IMR-90 (cell line): ENCODE measurements around the gene SLAMF1. TPM values are rescaled to one million over a fixed set of nuclear protein-coding genes. Genes with fewer than 3 reads are reported as not detected.

Experiments used
- ATAC-seq: fragments of 200-7000 bp; cut with Tn5 transposase; 2 replicates; pipeline ENCODE4 v1.9.1; 2020; ENCODE audit warnings: low read depth, mild to moderate bottlenecking, moderate library complexity
- BruUV-seq: library from RNA; stranded (reverse); fragments of 400-500 nt; replicated peaks from 2 replicates; lab custom pipeline; 2021; lab: Mats Ljungman, UMichigan
- CTCF ChIA-PET: fragments of 300-600 bp; formaldehyde crosslinking; extraction: SDS; loops from one replicate; lab custom pipeline; 2021; ENCODE audit warnings: antibody characterized with exemption; lab: Yijun Ruan, JAX
- POLR2A ChIA-PET: fragments of 300-600 bp; sonication (Branson Sonifier 250); formaldehyde crosslinking; loops from one replicate; lab custom pipeline; 2022; ENCODE audit warnings: antibody characterized with exemption; ENCODE audit not compliant: unreplicated experiment; lab: Charles Lee
- DNase-seq: peaks from one replicate; pipeline ENCODE4 v3.0.0; 2013
- H2AFZ ChIP-seq: replicated peaks from 2 replicates; pipeline ENCODE3; 2013; ENCODE audit warnings: low read length, mild to moderate bottlenecking; ENCODE audit not compliant: poor library complexity
- H2AK5ac ChIP-seq: 2 replicates; pipeline ENCODE4 v1.6.1; 2013; ENCODE audit warnings: low read depth, low read length, inconsistent platforms
- H2AK9ac ChIP-seq: replicated peaks from 2 replicates; pipeline ENCODE3; 2013; ENCODE audit warnings: mild to moderate bottlenecking, low read depth, low read length, moderate library complexity; ENCODE audit not compliant: poor library complexity
- H2BK120ac ChIP-seq: 2 replicates; pipeline ENCODE4 v1.6.1; 2013; ENCODE audit warnings: low read depth, low read length, inconsistent platforms
- H2BK15ac ChIP-seq: 3 replicates; pipeline ENCODE4 v1.6.1; 2013; ENCODE audit warnings: low read depth, low read length, inconsistent platforms
- H2BK20ac ChIP-seq: 2 replicates; pipeline ENCODE4 v1.6.1; 2013; ENCODE audit warnings: low read depth, mild to moderate bottlenecking, inconsistent platforms, low read length, moderate library complexity
- H2BK5ac ChIP-seq: 2 replicates; pipeline ENCODE4 v1.6.1; 2013; ENCODE audit warnings: mild to moderate bottlenecking, low read depth, low read length, inconsistent platforms; ENCODE audit not compliant: poor library complexity, severe bottlenecking
- H3K14ac ChIP-seq: replicated peaks from 2 replicates; pipeline ENCODE4 v1.6.1; 2013; ENCODE audit warnings: low read depth, low read length, inconsistent platforms
- H3K18ac ChIP-seq: 2 replicates; pipeline ENCODE4 v1.6.1; 2013; ENCODE audit warnings: low read depth, low read length, control low read depth
- H3K23ac ChIP-seq: 2 replicates; pipeline ENCODE4 v1.6.1; 2013; ENCODE audit warnings: low read depth, low read length, inconsistent platforms
- H3K27ac ChIP-seq: 2 replicates; pipeline ENCODE4 v1.5.1; 2013; ENCODE audit warnings: mild to moderate bottlenecking, control low read depth, low read length; ENCODE audit not compliant: insufficient read depth
- H3K27me3 ChIP-seq: 2 replicates; pipeline ENCODE4 v1.6.1; 2013; ENCODE audit warnings: low read length; ENCODE audit not compliant: control insufficient read depth, insufficient read depth
- H3K36me3 ChIP-seq: 2 replicates; pipeline ENCODE4 v1.6.1; 2013; ENCODE audit warnings: low read length, mixed read lengths; ENCODE audit not compliant: control insufficient read depth, insufficient read depth
- H3K4ac ChIP-seq: 2 replicates; pipeline ENCODE4 v1.6.1; 2013; ENCODE audit warnings: low read depth, low read length, inconsistent platforms
- H3K4me1 ChIP-seq: 2 replicates; pipeline ENCODE4 v1.6.1; 2013; ENCODE audit warnings: low read length, mixed read lengths; ENCODE audit not compliant: control insufficient read depth, insufficient read depth
- H3K4me2 ChIP-seq: 2 replicates; pipeline ENCODE4 v1.6.1; 2013; ENCODE audit warnings: low read depth, mild to moderate bottlenecking, control low read depth, low read length, moderate library complexity
- H3K4me3 ChIP-seq: 2 replicates; pipeline ENCODE4 v1.5.1; 2013; ENCODE audit warnings: low read depth, mild to moderate bottlenecking, control low read depth, low read length, moderate library complexity; ENCODE audit not compliant: insufficient read depth
- H3K56ac ChIP-seq: 2 replicates; pipeline ENCODE4 v1.6.1; 2013; ENCODE audit warnings: low read length, inconsistent platforms; ENCODE audit not compliant: insufficient read depth; ENCODE audit errors: extremely low read depth
- H3K79me1 ChIP-seq, 2 experiments: 2 replicates each; pipeline ENCODE4 v1.6.1; 2013; ENCODE audit warnings: low read length in 2 of 2, inconsistent platforms in 1 of 2, low read depth in 1 of 2
- H3K9ac ChIP-seq: 2 replicates; pipeline ENCODE4 v1.6.1; 2013; ENCODE audit warnings: low read depth, low read length, control low read depth
- H3K9me1 ChIP-seq: 2 replicates; pipeline ENCODE4 v1.6.1; 2013; ENCODE audit warnings: low read length, inconsistent platforms; ENCODE audit not compliant: insufficient read depth
- H3K9me3 ChIP-seq: 2 replicates; pipeline ENCODE4 v1.6.1; 2013; ENCODE audit warnings: low read length; ENCODE audit not compliant: control insufficient read depth, insufficient read depth
- H4K20me1 ChIP-seq: 2 replicates; pipeline ENCODE4 v1.6.1; 2013; ENCODE audit warnings: low read length, inconsistent platforms; ENCODE audit not compliant: insufficient read depth
- H4K5ac ChIP-seq: 2 replicates; pipeline ENCODE4 v1.6.1; 2013; ENCODE audit warnings: mild to moderate bottlenecking, low read depth, low read length, control low read depth
- H4K8ac ChIP-seq, 2 experiments: 2 replicates each; pipeline ENCODE4 v1.6.1; 2013; ENCODE audit warnings: low read depth in 2 of 2, low read length in 2 of 2, control low read depth in 1 of 2, inconsistent platforms in 1 of 2
- H4K91ac ChIP-seq: 2 replicates; pipeline ENCODE4 v1.6.1; 2013; ENCODE audit warnings: low read depth, low read length, inconsistent platforms; ENCODE audit not compliant: insufficient read depth
- BHLHE40 ChIP-seq: fragments of 150-350 bp; IDR thresholded peaks from 2 replicates; pipeline ENCODE4 v1.6.1; 2016; ENCODE audit warnings: mild to moderate bottlenecking, low read depth, low read length
- CEBPB ChIP-seq: IDR thresholded peaks from 2 replicates; pipeline ENCODE4 v1.6.1; 2012; ENCODE audit warnings: low read depth, low read length, improper control_type of control experiment
- CHD1 ChIP-seq: IDR thresholded peaks from 2 replicates; pipeline ENCODE4 v1.6.1; 2012; ENCODE audit warnings: low read depth, low read length, improper control_type of control experiment
- ELK1 ChIP-seq: fragments of 150-350 bp; IDR thresholded peaks from 2 replicates; pipeline ENCODE4 v1.6.1; 2016; ENCODE audit warnings: low read depth, mild to moderate bottlenecking, low read length, moderate library complexity, borderline replicate concordance
- MAFK ChIP-seq: IDR thresholded peaks from 2 replicates; pipeline ENCODE4 v1.6.1; 2012; ENCODE audit warnings: low read depth, low read length, improper control_type of control experiment
- MAZ ChIP-seq: IDR thresholded peaks from 2 replicates; pipeline ENCODE4 v1.6.1; 2012; ENCODE audit warnings: low read depth, mild to moderate bottlenecking, low read length, improper control_type of control experiment, moderate library complexity, borderline replicate concordance
- MXI1 ChIP-seq: IDR thresholded peaks from 2 replicates; pipeline ENCODE4 v1.6.1; 2012; ENCODE audit warnings: low read depth, mild to moderate bottlenecking, low read length, moderate library complexity, borderline replicate concordance
- POLR2A ChIP-seq: IDR thresholded peaks from 2 replicates; pipeline ENCODE4 v1.6.1; 2012; ENCODE audit warnings: mild to moderate bottlenecking, low read depth, low read length
- RAD21 ChIP-seq: IDR thresholded peaks from 2 replicates; pipeline ENCODE4 v1.6.1; 2012; ENCODE audit warnings: low read length, improper control_type of control experiment
- RCOR1 ChIP-seq: IDR thresholded peaks from 2 replicates; pipeline ENCODE4 v1.6.1; 2012; ENCODE audit warnings: mild to moderate bottlenecking, low read length, improper control_type of control experiment; ENCODE audit not compliant: insufficient replicate concordance
- RFX5 ChIP-seq: IDR thresholded peaks from 2 replicates; pipeline ENCODE4 v1.8.0; 2012; ENCODE audit warnings: low read depth, mild to moderate bottlenecking, low read length, moderate library complexity
- SMC3 ChIP-seq: fragments of 150-350 bp; IDR thresholded peaks from 2 replicates; pipeline ENCODE4 v1.6.1; 2016; ENCODE audit warnings: low read depth, mild to moderate bottlenecking, antibody characterized with exemption, low read length, moderate library complexity
- USF2 ChIP-seq: fragments of 150-350 bp; IDR thresholded peaks from 2 replicates; pipeline ENCODE4 v1.6.1; 2017; ENCODE audit warnings: mild to moderate bottlenecking, antibody characterized with exemption, low read length, low read depth
- WGBS, 2 experiments: methylation state at CpG; one replicate each; pipeline versions ENCODE4 v1.1.5 to v1.1.7; 2013; ENCODE audit warnings: missing lambda C conversion rate in 2 of 2; ENCODE audit not compliant: insufficient read length in 1 of 2; ENCODE audit errors: extremely low coverage in 2 of 2; 5-methylcytosine and 5-hydroxymethylcytosine counted together
- dilution Hi-C: fragments of 300-500 bp; cut with HindIII; formaldehyde crosslinking; loops from one replicate; pipeline ENCODE4 v1.14.3; 2018; ENCODE audit warnings: low sequenced_read_pairs; ENCODE audit not compliant: unreplicated experiment
- in situ Hi-C: fragments of 300-500 bp; cut with MboI; formaldehyde crosslinking; loops from 3 replicates; pipeline ENCODE4 v1.14.3; 2019; ENCODE audit warnings: low sequenced_read_pairs, inconsistent platforms, mixed read lengths
- intact Hi-C: fragments of 100-400 bp; cut with micrococcal nuclease; formaldehyde crosslinking; loops from 2 replicates; pipeline ENCODE4 v1.10.0; 2022
- polyA plus RNA-seq, 3 experiments: library from polyadenylated mRNA; depleted of rRNA; stranded (reverse); fragments of >200 nt; gene quantifications; 2 replicates each; pipeline ENCODE4 v1.2.3, GENCODE V29; 2012; ENCODE audit warnings: low replicate concordance in 1 of 3
- total RNA-seq: library from RNA; depleted of rRNA; stranded (reverse); fragments of >200 nt; gene quantifications from 2 replicates; pipeline ENCODE4 v1.2.3, GENCODE V29; 2012

Gene SLAMF1
- total and polyA plus RNA-seq, 2 of the 4 experiments (the other 2 are of a cell fraction) = not detected

GRCh38 chr1:160575112-160575664 lies 71.7 kb downstream of the SLAMF1 start:
- BruUV-seq = no TSS peak
- ATAC-seq (no peak), DNase-seq (no peak)
- dilution Hi-C loops (no loop called here), intact Hi-C loops (no loop called here), in situ Hi-C loops (no loop called here)
- Histone ChIP-seq H3K79me1 (no peaks in the 10 kb centered on the region), H2BK5ac (no peak overlapping the region), H2BK20ac (no peak overlapping the region), H2BK120ac (no peak overlapping the region), H3K14ac (no peak overlapping the region), H3K4me1 (no peaks in the 10 kb centered on the region), H3K56ac (no peak overlapping the region), H3K18ac (no peak overlapping the region), H3K9me1 (no peaks in the 10 kb centered on the region), H2AFZ (no peak overlapping the region), H4K91ac (no peak overlapping the region), H2AK5ac (no peak overlapping the region), H3K4ac (no peak overlapping the region), H3K4me2 (no peak overlapping the region), H3K9ac (no peak overlapping the region), H3K9me3 (no peaks in the 10 kb centered on the region), H2BK15ac (no peak overlapping the region), H3K27me3 (no peaks in the 10 kb centered on the region), H4K5ac (no peak overlapping the region), H4K8ac (no peak overlapping the region), H2AK9ac (no peak overlapping the region), H3K23ac (no peak overlapping the region), H3K27ac (no peak overlapping the region), H3K4me3 (no peak overlapping the region), H4K20me1 (no peaks in the 10 kb centered on the region), H3K36me3 (no peaks in the 10 kb centered on the region)
- 67% methylated on average over 1 of the region's 5 CpGs; no CpG with 5 or more reads in 1 of the 2 experiments for WGBS, 2 experiments
- ChIA-PET POLR2A (no interaction called here), CTCF (no interaction called here)
- TF ChIP-seq POLR2A (no peak), MAZ (no peak), SMC3 (no peak), MXI1 (no peak), CEBPB (no peak), RCOR1 (no peak), RAD21 (no peak), MAFK (no peak), RFX5 (no peak), CHD1 (no peak), ELK1 (no peak), BHLHE40 (no peak), USF2 (no peak)
